Chondrocyte (in vitro differentiated cells): ENCODE measurements around the gene EYS. TPM values are rescaled to one million over a fixed set of nuclear protein-coding genes. Genes with fewer than 3 reads are reported as not detected.

ENCODE experiments used
- DNase-seq: peaks from one replicate; pipeline ENCODE4 v3.0.0; 2021; ENCODE audit warnings: mixed read lengths, low spot score
- H3K27ac Mint-ChIP-seq: one replicate; pipeline ENCODE4 v1.8.0; 2021; ENCODE audit warnings: mild to moderate bottlenecking, moderate library complexity, mixed read lengths; ENCODE audit not compliant: unreplicated experiment
- H3K27me3 Mint-ChIP-seq: 2 replicates; pipeline ENCODE4 v1.8.0; 2021; ENCODE audit warnings: low read depth, mixed read lengths
- H3K36me3 Mint-ChIP-seq: 2 replicates; pipeline ENCODE4 v1.8.0; 2021; ENCODE audit warnings: low read depth, mixed read lengths
- H3K4me1 Mint-ChIP-seq: 2 replicates; pipeline ENCODE4 v1.8.0; 2021; ENCODE audit warnings: low read depth, mild to moderate bottlenecking, mixed read lengths
- H3K4me3 Mint-ChIP-seq: one replicate; pipeline ENCODE4 v1.8.0; 2021; ENCODE audit warnings: mild to moderate bottlenecking, moderate library complexity, mixed read lengths; ENCODE audit not compliant: unreplicated experiment
- H3K9me3 Mint-ChIP-seq: 2 replicates; pipeline ENCODE4 v1.8.0; 2021; ENCODE audit warnings: low read depth, mixed read lengths
- CTCF ChIP-seq: fragments of 200-600 bp; sonication (generic); IDR thresholded peaks from 2 replicates; pipeline ENCODE4 v1.5.0; 2021; ENCODE audit warnings: antibody characterized with exemption, mild to moderate bottlenecking, moderate library complexity
- total RNA-seq: library from RNA; stranded (reverse); gene quantifications from 3 replicates; pipeline ENCODE4 v1.2.1, GENCODE V29; 2021

EYS gene
- total RNA-seq, 1 donor from 2014 or later, result not detected

GRCh38 chr6:64680446-64680845 lies 1026.6 kb downstream of the EYS start:
- no peak for DNase-seq
- H3K27ac Mint-ChIP-seq, result peak overlapping the region; percentile 28
- H3K36me3 Mint-ChIP-seq, result no peaks in the 10 kb centered on the region
- H3K4me3 Mint-ChIP-seq, result no peak overlapping the region
- no peaks in the 10 kb centered on the region for H3K27me3 Mint-ChIP-seq
- H3K9me3 Mint-ChIP-seq, result peaks cover 3% of the 10 kb centered on the region
- H3K4me1 Mint-ChIP-seq, result peaks cover 55% of the 10 kb centered on the region
- no peak for TF ChIP-seq CTCF

GRCh38 chr6:64679416-64679815 lies 1027.6 kb downstream of the EYS start:
- Mint-ChIP-seq H3K27ac (no peak overlapping the region), H3K9me3 (peaks cover 3% of the 10 kb centered on the region), H3K4me3 (no peak overlapping the region), H3K36me3 (no peaks in the 10 kb centered on the region), H3K4me1 (peaks cover 50% of the 10 kb centered on the region), H3K27me3 (no peaks in the 10 kb centered on the region)
- TF ChIP-seq CTCF, result no peak
- no peak for DNase-seq

DNA sequence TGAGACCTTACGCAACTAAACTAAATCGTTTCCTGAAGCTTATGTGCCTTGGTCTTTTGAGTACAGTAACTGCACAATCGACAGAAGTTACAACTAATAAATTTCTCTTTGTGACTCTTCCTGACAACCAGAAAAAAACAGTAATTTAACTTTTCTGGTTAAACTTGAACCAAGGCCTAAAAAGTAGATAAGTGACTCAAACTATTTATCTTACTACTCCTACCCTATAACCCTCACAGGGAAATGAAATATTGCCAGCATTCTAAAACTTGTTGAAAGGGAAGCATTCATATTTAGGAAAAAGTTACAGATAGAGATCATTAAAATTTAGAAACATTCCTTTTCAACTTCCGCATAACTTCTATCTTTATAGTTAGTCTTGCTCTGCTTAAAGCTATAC lies 1034.4 kb downstream of the EYS start:
- Mint-ChIP-seq H3K4me1 (peaks cover 21% of the 10 kb centered on the region), H3K27ac (peak overlapping the region; percentile 55), H3K4me3 (no peak overlapping the region), H3K27me3 (no peaks in the 10 kb centered on the region), H3K9me3 (no peaks in the 10 kb centered on the region), H3K36me3 (no peaks in the 10 kb centered on the region)
- DNase-seq, result no peak
- no peak for TF ChIP-seq CTCF

- DNase-seq, result no peak
- no peaks in the 10 kb centered on the region for H3K27me3 Mint-ChIP-seq
- peak overlapping the region; percentile 55 for H3K27ac Mint-ChIP-seq
- H3K4me1 Mint-ChIP-seq, result peaks cover 21% of the 10 kb centered on the region
- no peak for TF ChIP-seq CTCF
- no peak overlapping the region for H3K4me3 Mint-ChIP-seq
- H3K36me3 Mint-ChIP-seq, result no peaks in the 10 kb centered on the region
- H3K9me3 Mint-ChIP-seq, result no peaks in the 10 kb centered on the region
These were observed 1034.9 kb downstream of the EYS start for GRCh38 chr6:64672131-64672530.

DNA sequence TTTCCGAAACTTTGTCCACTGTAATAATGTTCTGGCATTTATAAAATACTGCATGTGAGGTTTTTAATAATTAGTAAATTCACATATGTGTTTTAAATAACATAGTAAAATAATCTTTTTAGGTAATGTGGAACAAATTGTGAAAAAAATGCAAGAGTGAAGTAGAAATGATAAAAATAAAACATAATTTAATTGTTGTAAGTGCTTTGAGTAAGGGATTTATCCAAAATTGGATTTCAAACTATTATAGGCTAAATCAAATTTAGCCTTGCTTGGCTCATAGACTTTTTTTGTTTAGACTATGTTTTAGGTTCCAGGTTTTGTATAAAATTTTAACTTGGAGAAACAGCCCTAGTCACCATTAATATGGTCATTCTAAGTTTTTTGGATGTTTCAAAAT lies 1041.9 kb downstream of the EYS start:
- no peak for DNase-seq
- Mint-ChIP-seq H3K9me3 (peaks cover 8% of the 10 kb centered on the region), H3K4me3 (no peak overlapping the region), H3K27me3 (peaks cover 3% of the 10 kb centered on the region), H3K36me3 (no peaks in the 10 kb centered on the region), H3K27ac (no peak overlapping the region), H3K4me1 (no peaks in the 10 kb centered on the region)
- TF ChIP-seq CTCF, result no peak
